Measurements from ENCODE around the gene TMEM141.
"Not testable (repeated sequence)": the region's sequence is repeated elsewhere in the genome, so short reads cannot be mapped to it uniquely, and the experiment has no call there.

TMEM141 gene

GRCh38 chr9:136833381-136834048 is 42.4 kb downstream of the TMEM141 start:
- not testable (repeated sequence) for DNase-seq (ENCODE audit: low spot score)

- no peak for DNase-seq (ENCODE audit: low spot score)
Observed at GRCh38 chr9:136835162-136835931, 44.2 kb downstream of the TMEM141 start.

GRCh38 chr9:136835932-136836904 is 45.1 kb downstream of the TMEM141 start:
- DNase-seq (ENCODE audit: low spot score), result no peak

GRCh38 chr9:136837146-136837855 is 46.2 kb downstream of the TMEM141 start:
- DNase-seq (ENCODE audit: low spot score), result no peak

- not testable (repeated sequence) for DNase-seq (ENCODE audit: low spot score)
Observed at GRCh38 chr9:136837856-136838277, 46.7 kb downstream of the TMEM141 start.

- DNase-seq (ENCODE audit: low spot score), result no peak
Observed at GRCh38 chr9:136838314-136839228, 47.4 kb downstream of the TMEM141 start.

GRCh38 chr9:136839229-136840139 is 48.3 kb downstream of the TMEM141 start:
- no peak for DNase-seq (ENCODE audit: low spot score)

GRCh38 chr9:136840140-136840876 is 49.2 kb downstream of the TMEM141 start:
- no peak for DNase-seq (ENCODE audit: low spot score)

GRCh38 chr9:136840877-136841645 is 49.9 kb downstream of the TMEM141 start:
- no peak for DNase-seq (ENCODE audit: low spot score)

GRCh38 chr9:136841646-136842379 is 50.7 kb downstream of the TMEM141 start:
- DNase-seq (ENCODE audit: low spot score), result not testable (repeated sequence)

- DNase-seq (ENCODE audit: low spot score), result peak; percentile 81
Observed at GRCh38 chr9:136842380-136842948, 51.3 kb downstream of the TMEM141 start, which contains the start of gene AJM1. Gene AJM1, plus strand, starts transcription at chr9:136842478. Its CDS starts 1,937 bp downstream, at chr9:136844415.
